ENCODE measurements around the gene HAUS5. TPM values are rescaled to one million over a fixed set of nuclear protein-coding genes. Genes with fewer than 3 reads are reported as not detected.

HAUS5 gene
- total RNA-seq, 1 experiment from 2014 or later = 25.9 TPM

DNA sequence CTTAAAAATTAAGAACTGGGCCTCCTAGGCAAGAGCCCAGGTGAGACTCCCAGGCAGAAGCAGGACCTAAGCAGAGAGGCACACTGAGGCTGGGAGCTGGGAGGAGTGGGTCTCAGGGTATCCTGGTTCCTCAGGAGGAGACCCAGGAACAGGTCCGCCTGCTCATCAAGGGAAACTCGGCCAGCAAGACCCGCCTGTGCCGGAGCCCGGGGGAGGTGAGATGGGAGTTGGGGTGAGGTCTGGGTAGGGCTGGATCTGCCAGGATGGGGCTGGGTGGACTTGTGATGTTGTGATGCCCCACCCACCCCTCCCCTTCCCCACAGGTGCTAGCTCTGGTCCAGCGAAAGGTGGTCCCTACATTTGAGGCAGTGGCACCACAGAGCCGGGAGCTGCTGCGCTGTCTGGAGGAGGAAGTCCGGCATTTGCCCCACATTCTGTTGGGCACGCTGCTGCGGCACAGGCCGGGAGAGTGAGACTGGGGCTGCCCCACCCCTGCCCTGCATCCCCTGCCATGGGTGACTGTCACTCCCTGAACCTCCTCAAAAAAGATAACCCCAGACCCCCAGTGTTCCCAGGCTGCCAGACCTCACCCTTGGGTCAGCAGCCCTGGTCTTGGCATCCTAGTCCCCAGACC lies 6.9 kb downstream of the HAUS5 start:
- Histone ChIP-seq H3K27me3 (ENCODE audit: low read length) (no peaks in the 10 kb centered on the region), H3K9me2 (replicated peaks; ENCODE audit: low read length) (no peaks in the 10 kb centered on the region), H3K27ac (ENCODE audit: low read length) (no peak overlapping the region), H3K4me1 (ENCODE audit: insufficient read depth, low read length) (no peaks in the 10 kb centered on the region), H3K36me3 (ENCODE audit: low read depth, low read length) (no peaks in the 10 kb centered on the region), H3K9me3 (ENCODE audit: low read length) (no peaks in the 10 kb centered on the region), H3K4me2 (ENCODE audit: low read length) (no peak overlapping the region), H3K9ac (ENCODE audit: low read length) (no peak overlapping the region), H4K20me1 (ENCODE audit: low read length) (no peaks in the 10 kb centered on the region), H3F3A (ENCODE audit: low read length, unreplicated experiment) (no peaks in the 10 kb centered on the region), H2AFZ (ENCODE audit: low read length) (no peak overlapping the region), H3K4me3 (ENCODE audit: low read length) (no peak overlapping the region), H3K79me2 (ENCODE audit: low read length) (no peaks in the 10 kb centered on the region)
- ChIA-PET POLR2A (ENCODE audit: unreplicated experiment) (no interaction called here), CTCF (no interaction called here)
- no TSS peak for BruUV-seq (replicated peaks)
- TF ChIP-seq, protein P1, sequence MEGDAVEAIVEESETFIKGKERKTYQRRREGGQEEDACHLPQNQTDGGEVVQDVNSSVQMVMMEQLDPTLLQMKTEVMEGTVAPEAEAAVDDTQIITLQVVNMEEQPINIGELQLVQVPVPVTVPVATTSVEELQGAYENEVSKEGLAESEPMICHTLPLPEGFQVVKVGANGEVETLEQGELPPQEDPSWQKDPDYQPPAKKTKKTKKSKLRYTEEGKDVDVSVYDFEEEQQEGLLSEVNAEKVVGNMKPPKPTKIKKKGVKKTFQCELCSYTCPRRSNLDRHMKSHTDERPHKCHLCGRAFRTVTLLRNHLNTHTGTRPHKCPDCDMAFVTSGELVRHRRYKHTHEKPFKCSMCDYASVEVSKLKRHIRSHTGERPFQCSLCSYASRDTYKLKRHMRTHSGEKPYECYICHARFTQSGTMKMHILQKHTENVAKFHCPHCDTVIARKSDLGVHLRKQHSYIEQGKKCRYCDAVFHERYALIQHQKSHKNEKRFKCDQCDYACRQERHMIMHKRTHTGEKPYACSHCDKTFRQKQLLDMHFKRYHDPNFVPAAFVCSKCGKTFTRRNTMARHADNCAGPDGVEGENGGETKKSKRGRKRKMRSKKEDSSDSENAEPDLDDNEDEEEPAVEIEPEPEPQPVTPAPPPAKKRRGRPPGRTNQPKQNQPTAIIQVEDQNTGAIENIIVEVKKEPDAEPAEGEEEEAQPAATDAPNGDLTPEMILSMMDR (conservative IDR thresholded peaks at IDR 0.05; ENCODE audit: low read depth, low read length) = no peak
- no peak for ATAC-seq
- intact Hi-C loops (cut with micrococcal nuclease) = no loop called here
- no peak for DNase-seq

- ChIA-PET POLR2A (ENCODE audit: unreplicated experiment) (no interaction called here), CTCF (no interaction called here)
- Histone ChIP-seq H4K20me1 (ENCODE audit: low read length) (no peaks in the 10 kb centered on the region), H3K4me2 (ENCODE audit: low read length) (no peak overlapping the region), H3K27me3 (ENCODE audit: low read length) (no peaks in the 10 kb centered on the region), H3K27ac (ENCODE audit: low read length) (no peak overlapping the region), H3K9me2 (replicated peaks; ENCODE audit: low read length) (no peaks in the 10 kb centered on the region), H3K9me3 (ENCODE audit: low read length) (no peaks in the 10 kb centered on the region), H2AFZ (ENCODE audit: low read length) (no peak overlapping the region), H3K4me1 (ENCODE audit: insufficient read depth, low read length) (no peaks in the 10 kb centered on the region), H3F3A (ENCODE audit: low read length, unreplicated experiment) (no peaks in the 10 kb centered on the region), H3K9ac (ENCODE audit: low read length) (no peak overlapping the region), H3K4me3 (ENCODE audit: low read length) (no peak overlapping the region), H3K79me2 (ENCODE audit: low read length) (no peaks in the 10 kb centered on the region), H3K36me3 (ENCODE audit: low read depth, low read length) (no peaks in the 10 kb centered on the region)
- DNase-seq (no peak), ATAC-seq (no peak)
- intact Hi-C loops (cut with micrococcal nuclease) = no loop called here
- TF ChIP-seq EZH2phosphoT487 (IDR thresholded peaks at IDR 0.05; ENCODE audit: borderline replicate concordance, low read length) (no peak), EZH2 (IDR thresholded peaks at IDR 0.05; ENCODE audit: low read length, unreplicated experiment) (no peak)
- TF ChIP-seq, protein P1 (conservative IDR thresholded peaks at IDR 0.05; ENCODE audit: low read depth, low read length) = no peak
- BruUV-seq (replicated peaks) = no TSS peak
These were observed 7.5 kb downstream of the HAUS5 start for GRCh38 chr19:35620001-35620400.

DNA sequence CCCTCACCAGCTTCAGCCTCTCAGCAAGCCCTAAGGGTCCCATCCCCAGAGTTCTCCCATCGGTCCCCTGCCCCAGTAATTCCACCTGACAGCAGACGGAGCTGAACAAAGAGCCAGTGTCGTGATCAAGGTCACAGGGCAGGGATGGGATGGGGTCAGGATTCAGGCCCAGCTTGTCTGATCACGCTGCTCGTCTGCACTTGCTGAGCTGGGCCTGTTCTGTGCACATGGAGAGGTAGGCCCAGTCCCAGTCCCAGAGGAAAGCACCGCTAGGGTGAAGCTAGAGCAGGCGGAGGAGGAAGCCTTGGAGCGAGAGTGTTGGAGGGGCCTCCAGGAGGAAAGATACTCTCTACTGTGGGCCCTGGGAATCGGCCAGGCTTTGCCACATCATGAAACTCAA lies 9.2 kb downstream of the HAUS5 start:
- ATAC-seq (no peak), DNase-seq (no peak)
- ChIA-PET POLR2A (ENCODE audit: unreplicated experiment) (no interaction called here), CTCF (no interaction called here)
- Histone ChIP-seq H3K36me3 (ENCODE audit: low read depth, low read length) (no peaks in the 10 kb centered on the region), H3K27me3 (ENCODE audit: low read length) (no peaks in the 10 kb centered on the region), H4K20me1 (ENCODE audit: low read length) (no peaks in the 10 kb centered on the region), H3K4me1 (ENCODE audit: insufficient read depth, low read length) (no peaks in the 10 kb centered on the region), H3K9me3 (ENCODE audit: low read length) (no peaks in the 10 kb centered on the region), H3K9ac (ENCODE audit: low read length) (no peak overlapping the region), H3K9me2 (replicated peaks; ENCODE audit: low read length) (no peaks in the 10 kb centered on the region), H3K4me3 (ENCODE audit: low read length) (no peak overlapping the region), H3F3A (ENCODE audit: low read length, unreplicated experiment) (no peaks in the 10 kb centered on the region), H3K79me2 (ENCODE audit: low read length) (no peaks in the 10 kb centered on the region), H2AFZ (ENCODE audit: low read length) (no peak overlapping the region), H3K4me2 (ENCODE audit: low read length) (no peak overlapping the region), H3K27ac (ENCODE audit: low read length) (no peak overlapping the region)
- no TSS peak for BruUV-seq (replicated peaks)
- TF ChIP-seq EZH2 (IDR thresholded peaks at IDR 0.05; ENCODE audit: low read length, unreplicated experiment) (no peak), EZH2phosphoT487 (IDR thresholded peaks at IDR 0.05; ENCODE audit: borderline replicate concordance, low read length) (no peak)
- TF ChIP-seq, protein P1 (conservative IDR thresholded peaks at IDR 0.05; ENCODE audit: low read depth, low read length) = no peak
- intact Hi-C loops (cut with micrococcal nuclease) = no loop called here

Data from PC-3 (cell line).